Left lung (tissue), 10 donors: Measurements from ENCODE around the gene DOP1B. TPM values are rescaled to one million over a fixed set of nuclear protein-coding genes. Genes with fewer than 3 reads are reported as not detected.
"Not testable (repeated sequence)": the region's sequence is repeated elsewhere in the genome, so short reads cannot be mapped to it uniquely, and the experiment has no call there.

ENCODE experiments used
- ATAC-seq: fragments of 200-7000 bp; cut with Tn5 transposase; one replicate; pipeline ENCODE4 v1.9.1; 2020; ENCODE audit warnings: moderate library complexity
- DNase-seq, 4 donors: peaks; one replicate each; pipeline ENCODE4 v3.0.0-alpha.2; 2013 to 2020
- H3K27ac ChIP-seq, 2 donors: fragments of 200-600 bp; sonication (generic) in 1 of 2; one replicate each; pipeline versions ENCODE4 v1.5.0 to v1.8.0; 2020 to 2021
- H3K27me3 ChIP-seq, 2 donors: fragments of 200-600 bp; sonication (generic) in 1 of 2; one replicate each; pipeline versions ENCODE4 v1.5.0 to v1.8.0; 2020 to 2021
- H3K36me3 ChIP-seq, 2 donors: fragments of 200-600 bp; sonication (generic) in 1 of 2; one replicate each; pipeline versions ENCODE4 v1.5.0 to v1.8.0; 2020 to 2021
- H3K4me1 ChIP-seq, 2 donors: fragments of 200-600 bp; one replicate each; pipeline ENCODE4 v1.8.0; 2021
- H3K4me3 ChIP-seq, 2 donors: fragments of 200-600 bp; sonication (generic) in 1 of 2; one replicate each; pipeline versions ENCODE4 v1.5.0 to v1.8.0; 2020 to 2021; ENCODE audit warnings: mild to moderate bottlenecking in 1 of 2
- H3K9me3 ChIP-seq, 2 donors: fragments of 200-600 bp; sonication (generic) in 1 of 2; one replicate each; pipeline versions ENCODE4 v1.5.0 to v1.8.0; 2020 to 2021
- intact Hi-C, 2 donors: fragments of 100-400 bp; cut with DNase I; formaldehyde crosslinking; loops; one replicate each; pipeline versions ENCODE4 v1.11.2 to v1.14.2; 2022
- polyA plus RNA-seq, 6 donors: library from polyadenylated mRNA; unstranded; fragments of 120-200 nt; gene quantifications; one replicate each; pipeline ENCODE4 v1.2.1, GENCODE V29; 2013; ENCODE audit not compliant: insufficient read length in 6 of 6
- total RNA-seq, 2 donors: library from RNA; stranded (reverse); fragmentation: NEBNext Ultra II Directional; extraction: Animal tissue kit (Norgen Biotek cat#: 25700); gene quantifications; one replicate each; pipeline ENCODE4 v1.2.1, GENCODE V29; 2021
- TF ChIP-seq, protein P1 (sequence below), 2 donors: fragments of 200-600 bp; sonication (generic) in 1 of 2; IDR thresholded peaks; one replicate each; pipeline versions ENCODE4 v1.5.0 to v1.8.0; 2021; ENCODE audit warnings: antibody characterized with exemption in 2 of 2
- donor health status: DM: no; HTN: yes; CAD: no.
- donor health status: DM: no; HTN: no; CAD: no.

DOP1B gene
- total and polyA plus RNA-seq, 8 donors: 6.0 to 29.6 (median 7.7) TPM

GRCh38 chr21:36127977-36128376, 28.6 kb upstream of the DOP1B start:
- no peak for ATAC-seq
- Histone ChIP-seq H3K36me3 (no peaks in the 10 kb centered on the region), H3K27ac (no peak overlapping the region), H3K4me3 (no peak overlapping the region), H3K4me1 (peaks cover 8 to 21% of the 10 kb centered on the region in 2 donors), H3K9me3 (no peaks in the 10 kb centered on the region), H3K27me3 (no peaks in the 10 kb centered on the region)
- intact Hi-C loops: no loop called here
- TF ChIP-seq, protein P1, sequence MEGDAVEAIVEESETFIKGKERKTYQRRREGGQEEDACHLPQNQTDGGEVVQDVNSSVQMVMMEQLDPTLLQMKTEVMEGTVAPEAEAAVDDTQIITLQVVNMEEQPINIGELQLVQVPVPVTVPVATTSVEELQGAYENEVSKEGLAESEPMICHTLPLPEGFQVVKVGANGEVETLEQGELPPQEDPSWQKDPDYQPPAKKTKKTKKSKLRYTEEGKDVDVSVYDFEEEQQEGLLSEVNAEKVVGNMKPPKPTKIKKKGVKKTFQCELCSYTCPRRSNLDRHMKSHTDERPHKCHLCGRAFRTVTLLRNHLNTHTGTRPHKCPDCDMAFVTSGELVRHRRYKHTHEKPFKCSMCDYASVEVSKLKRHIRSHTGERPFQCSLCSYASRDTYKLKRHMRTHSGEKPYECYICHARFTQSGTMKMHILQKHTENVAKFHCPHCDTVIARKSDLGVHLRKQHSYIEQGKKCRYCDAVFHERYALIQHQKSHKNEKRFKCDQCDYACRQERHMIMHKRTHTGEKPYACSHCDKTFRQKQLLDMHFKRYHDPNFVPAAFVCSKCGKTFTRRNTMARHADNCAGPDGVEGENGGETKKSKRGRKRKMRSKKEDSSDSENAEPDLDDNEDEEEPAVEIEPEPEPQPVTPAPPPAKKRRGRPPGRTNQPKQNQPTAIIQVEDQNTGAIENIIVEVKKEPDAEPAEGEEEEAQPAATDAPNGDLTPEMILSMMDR (IDR thresholded peaks at IDR 0.05): no peak
- DNase-seq: no peak

- Histone ChIP-seq H3K27me3 (peaks cover 0 to 5% of the 10 kb centered on the region in 2 donors), H3K4me1 (peaks cover 10 to 26% of the 10 kb centered on the region in 2 donors), H3K36me3 (no peaks in the 10 kb centered on the region), H3K9me3 (no peaks in the 10 kb centered on the region), H3K27ac (no peak overlapping the region), H3K4me3 (no peak overlapping the region)
- no peak for ATAC-seq
- DNase-seq: no peak
- TF ChIP-seq, protein P1 (IDR thresholded peaks at IDR 0.05): no peak
- intact Hi-C loops: no loop called here
These were observed 27.4 kb upstream of the DOP1B start for GRCh38 chr21:36129219-36129618.

- DNase-seq, H3K36me3 ChIP-seq, ATAC-seq, H3K27ac ChIP-seq, intact Hi-C loops, H3K9me3 ChIP-seq: not testable (repeated sequence)
- Histone ChIP-seq H3K4me1 (peaks cover 13 to 37% of the 10 kb centered on the region in 2 donors), H3K4me3 (peak overlapping the region in 1 of 2 donors; percentile 39), H3K27me3 (peaks cover 0 to 17% of the 10 kb centered on the region in 2 donors)
These were observed 26.2 kb upstream of the DOP1B start for GRCh38 chr21:36130414-36130762.

- not testable (repeated sequence) for ATAC-seq
- H3K27me3 ChIP-seq: peaks cover 0 to 22% of the 10 kb centered on the region in 2 donors
These were observed 25.8 kb upstream of the DOP1B start for GRCh38 chr21:36130839-36131238.

GRCh38 chr21:36132696-36133095, 23.9 kb upstream of the DOP1B start:
- ATAC-seq: no peak
- Histone ChIP-seq H3K4me1 (peaks cover 5 to 38% of the 10 kb centered on the region in 2 donors), H3K9me3 (no peaks in the 10 kb centered on the region), H3K27me3 (peaks cover 0 to 28% of the 10 kb centered on the region in 2 donors), H3K36me3 (no peaks in the 10 kb centered on the region), H3K27ac (no peak overlapping the region), H3K4me3 (no peak overlapping the region)
- intact Hi-C loops: no loop called here
- peak in 1 of 4 donors; percentile 52 for DNase-seq
- TF ChIP-seq, protein P1 (IDR thresholded peaks at IDR 0.05): no peak

More at GRCh38 chr21:36130839-36131238, 25.8 kb upstream of the DOP1B start:
- H3K36me3 ChIP-seq, H3K4me3 ChIP-seq, H3K9me3 ChIP-seq, DNase-seq, intact Hi-C loops, H3K27ac ChIP-seq: not testable (repeated sequence)
- H3K4me1 ChIP-seq: peaks cover 12 to 39% of the 10 kb centered on the region in 2 donors

- TF ChIP-seq, protein P1 (IDR thresholded peaks at IDR 0.05): no peak
- ATAC-seq (peak; percentile 60), DNase-seq (peak in 3 of 4 donors; percentile 35 to 85 (median 62))
- Histone ChIP-seq H3K27me3 (peaks cover 0 to 28% of the 10 kb centered on the region in 2 donors), H3K9me3 (no peaks in the 10 kb centered on the region), H3K4me1 (peaks cover 5 to 33% of the 10 kb centered on the region in 2 donors), H3K36me3 (no peaks in the 10 kb centered on the region), H3K4me3 (peak within 1 kb of the TSS; percentile 49 to 71), H3K27ac (peak within 1 kb of the TSS; percentile 83 to 87)
- intact Hi-C loops: no loop called here
These were observed 21.7 kb upstream of the DOP1B start, which contains the start of gene CBR3 for GRCh38 chr21:36134803-36135390. Gene CBR3, plus strand, starts transcription at chr21:36135079. Its CDS starts 114 bp downstream, at chr21:36135193.
